K562 (cell line): ENCODE measurements around the gene PADI4. TPM values are rescaled to one million over a fixed set of nuclear protein-coding genes. Genes with fewer than 3 reads are reported as not detected.

ENCODE experiments used
- ATAC-seq: fragments of 200-7000 bp; cut with Tn5 transposase; 3 replicates; pipeline ENCODE4 v1.9.1; 2020; ENCODE audit warnings: moderate library complexity
- BruUV-seq: library from RNA; stranded (reverse); fragments of 400-500 nt; replicated peaks from 2 replicates; lab custom pipeline; 2021; lab: Mats Ljungman, UMichigan
- CTCF ChIA-PET: fragments of 300-600 bp; formaldehyde crosslinking; extraction: SDS; loops from one replicate; lab custom pipeline; 2021; ENCODE audit warnings: low intra/inter-chr PET ratio; lab: Yijun Ruan, JAX
- POLR2A ChIA-PET: fragments of 300-600, 350-650 bp; sonication (Branson Sonifier 250); formaldehyde crosslinking; extraction: SDS; loops from one replicate; lab custom pipeline; 2021; ENCODE audit warnings: antibody characterized with exemption, inconsistent platforms; lab: Yijun Ruan, JAX
- DNase-seq, 4 experiments: peaks; one replicate each; pipeline versions ENCODE4 v3.0.0 to v3.0.0-alpha.2; 2011 to 2018; ENCODE audit warnings: low spot score in 3 of 4, mixed read lengths in 3 of 4; ENCODE audit errors: extremely low read depth in 1 of 4
- FAIRE-seq: peaks from 2 replicates; lab custom pipeline; 2011; peaks lifted over from hg19 to GRCh38; lab: Jason Lieb, UNC
- H2AFZ ChIP-seq: 2 replicates; pipeline ENCODE4 v1.6.0; 2011; ENCODE audit warnings: low read depth, low read length, control low read depth, inconsistent platforms
- H3K27ac ChIP-seq: fragments of 200-600 bp; 3 replicates; pipeline ENCODE4 v1.8.0; 2011; ENCODE audit warnings: low read depth, mild to moderate bottlenecking, control low read depth, inconsistent platforms, low read length, moderate library complexity, mixed read lengths; ENCODE audit errors: extremely low read depth
- H3K27me3 ChIP-seq, 2 experiments: fragments of 300-600 bp in 1 of 2; 2 replicates in 1 of 2; 3 replicates in 1 of 2; pipeline versions ENCODE4 v1.6.0 to v1.8.0; 2011; ENCODE audit warnings: inconsistent platforms in 2 of 2, low read length in 2 of 2, mild to moderate bottlenecking in 1 of 2, mixed read lengths in 1 of 2, moderate library complexity in 1 of 2; ENCODE audit not compliant: control insufficient read depth in 2 of 2, insufficient read depth in 2 of 2
- H3K36me3 ChIP-seq: fragments of 300-600 bp; 3 replicates; pipeline ENCODE4 v1.8.0; 2011; ENCODE audit warnings: mild to moderate bottlenecking, low read length, inconsistent platforms; ENCODE audit not compliant: control insufficient read depth, insufficient read depth
- H3K4me1 ChIP-seq, 2 experiments: fragments of 200-600 bp in 1 of 2; replicated peaks in 1 of 2; 2 replicates in 1 of 2; 3 replicates in 1 of 2; pipeline versions ENCODE4 v1.5.1 to v1.8.0; 2011; ENCODE audit warnings: inconsistent platforms in 2 of 2, low read length in 2 of 2, mild to moderate bottlenecking in 1 of 2, mixed read lengths in 1 of 2, moderate library complexity in 1 of 2; ENCODE audit not compliant: control insufficient read depth in 2 of 2, insufficient read depth in 2 of 2
- H3K4me2 ChIP-seq: 2 replicates; pipeline ENCODE4 v1.6.1; 2011; ENCODE audit warnings: low read length, control low read depth, inconsistent platforms, mixed read lengths; ENCODE audit not compliant: insufficient read depth
- H3K4me3 ChIP-seq: fragments of 200-600 bp; sonication (generic), shearing (Covaris generic); 2 replicates; pipeline ENCODE4 v1.5.1; 2016; ENCODE audit warnings: control low read depth, inconsistent platforms
- H3K79me2 ChIP-seq: fragments of 200-600 bp; 3 replicates; pipeline ENCODE4 v1.8.0; 2011; ENCODE audit warnings: low read length, inconsistent platforms; ENCODE audit not compliant: control insufficient read depth, insufficient read depth
- H3K9ac ChIP-seq, 2 experiments: 2 replicates each; pipeline versions ENCODE4 v1.6.0 to v1.6.1; 2011; ENCODE audit warnings: low read depth in 2 of 2, low read length in 2 of 2, control low read depth in 1 of 2, inconsistent platforms in 1 of 2, mild to moderate bottlenecking in 1 of 2, mixed read lengths in 1 of 2; ENCODE audit not compliant: insufficient read depth in 1 of 2
- H3K9me1 ChIP-seq: one replicate; pipeline ENCODE4 v1.6.0; 2011; ENCODE audit warnings: inconsistent platforms, mild to moderate bottlenecking, low read length, moderate library complexity; ENCODE audit not compliant: control insufficient read depth, insufficient read depth
- H3K9me3 ChIP-seq: replicated peaks from 2 replicates; pipeline ENCODE4 v1.5.1; 2011; ENCODE audit warnings: low read depth, low read length, inconsistent platforms; ENCODE audit not compliant: control insufficient read depth, insufficient read depth
- H4K20me1 ChIP-seq: replicated peaks from 2 replicates; pipeline ENCODE4 v1.6.1; 2011; ENCODE audit warnings: low read length, inconsistent platforms, mixed read lengths; ENCODE audit not compliant: control insufficient read depth, insufficient read depth
- ETV1 ChIP-seq: fragments of 450-650 bp; conservative IDR thresholded peaks from 2 replicates; pipeline ENCODE4 v1.6.1; 2016; ENCODE audit warnings: missing genetic modification characterization, control low read depth, low read depth, missing compliant biosample characterization
- GTF3C2 ChIP-seq: IDR thresholded peaks from 3 replicates; pipeline ENCODE4 v1.6.1; 2011; ENCODE audit warnings: borderline replicate concordance, mild to moderate bottlenecking, moderate library complexity; ENCODE audit not compliant: insufficient read length; ENCODE audit errors: extremely low read depth
- IRF2 ChIP-seq: sonication (generic); formaldehyde crosslinking; IDR thresholded peaks from 2 replicates; pipeline ENCODE4 v1.8.1; 2022; ENCODE audit warnings: mild to moderate bottlenecking, missing genetic modification reagents
- KAT7 ChIP-seq: sonication (generic); formaldehyde crosslinking; IDR thresholded peaks from 2 replicates; pipeline ENCODE4 v1.8.0; 2022; ENCODE audit warnings: missing genetic modification reagents, mild to moderate bottlenecking, borderline replicate concordance
- NCOR1 ChIP-seq: fragments of 450-650 bp; IDR thresholded peaks from 2 replicates; pipeline ENCODE4 v1.6.1; 2016; ENCODE audit warnings: mild to moderate bottlenecking, moderate library complexity
- NFE2L1 ChIP-seq: fragments of 450-650 bp; IDR thresholded peaks from 2 replicates; pipeline ENCODE4 v1.6.1; 2016; ENCODE audit warnings: missing genetic modification characterization, low read depth, mild to moderate bottlenecking, missing compliant biosample characterization, moderate library complexity, borderline replicate concordance
- RUNX1 ChIP-seq: sonication (generic); IDR thresholded peaks from 2 replicates; pipeline ENCODE4 v1.6.1; 2016; ENCODE audit warnings: antibody characterized with exemption, low read depth
- SETDB1 ChIP-seq: IDR thresholded peaks from one replicate; pipeline ENCODE4 v1.6.1; 2012; ENCODE audit warnings: low read length, control low read depth, inconsistent platforms
- SNAPC5 ChIP-seq: fragments of 250-450 bp; sonication (Bioruptor Pico); IDR thresholded peaks from 2 replicates; pipeline ENCODE4 v1.8.0; 2021; ENCODE audit warnings: moderate library complexity, mild to moderate bottlenecking, inconsistent platforms
- SNIP1 ChIP-seq: fragments of 450-650 bp; IDR thresholded peaks from 2 replicates; pipeline ENCODE4 v1.7.1; 2017; ENCODE audit warnings: low read depth, mild to moderate bottlenecking
- SRF ChIP-seq, 2 experiments: fragments of 250-450, 450-650 bp in 1 of 2; sonication (Bioruptor Pico) in 1 of 2; sonication (generic) in 1 of 2; formaldehyde crosslinking; IDR thresholded peaks; 2 replicates each; pipeline versions ENCODE4 v1.5.0 to v1.5.1; 2020 to 2022; ENCODE audit warnings: mild to moderate bottlenecking in 1 of 2, missing genetic modification reagents in 1 of 2
- STAT5A ChIP-seq: IDR thresholded peaks from 2 replicates; pipeline ENCODE4 v1.6.1; 2012; ENCODE audit warnings: low read length, inconsistent platforms, borderline replicate concordance
- TAF15 ChIP-seq: fragments of 200-400 bp; formaldehyde crosslinking; IDR thresholded peaks from 2 replicates; pipeline ENCODE4 v1.6.1; 2017; ENCODE audit warnings: mild to moderate bottlenecking, low read depth, low read length, moderate library complexity
- ZBTB17 ChIP-seq: fragments of 450-650 bp; formaldehyde crosslinking; IDR thresholded peaks from 2 replicates; pipeline ENCODE4 v1.4.0; 2020; ENCODE audit warnings: mild to moderate bottlenecking
- ZNF280B ChIP-seq: fragments of 250-450 bp; sonication (Bioruptor Pico); IDR thresholded peaks from 2 replicates; pipeline ENCODE4 v1.5.1; 2021; ENCODE audit warnings: mild to moderate bottlenecking
- ZNF282 ChIP-seq: sonication (generic); formaldehyde crosslinking; IDR thresholded peaks from 2 replicates; pipeline ENCODE4 v1.8.1; 2023; ENCODE audit warnings: missing genetic modification reagents
- WGBS: fragments of 100-300 bp; shearing (Covaris generic); methylation state at CpG from one replicate; pipeline ENCODE4 v1.1.6; 2016; ENCODE audit warnings: low coverage, mixed read lengths; ENCODE audit not compliant: insufficient coverage; ENCODE audit errors: missing lambda C conversion rate; 5-methylcytosine and 5-hydroxymethylcytosine counted together
- in situ Hi-C: fragments of 300-500 bp; cut with MboI; formaldehyde crosslinking; loops from 4 replicates; pipeline ENCODE4 v1.15.0; 2018; ENCODE audit warnings: inconsistent platforms, mixed read lengths
- intact Hi-C: fragments of 100-400 bp; cut with micrococcal nuclease; formaldehyde crosslinking; loops from 2 replicates; pipeline ENCODE4 v1.14.2; 2022
- polyA plus RNA-seq, 8 experiments: library from polyadenylated mRNA; depleted of rRNA in 4 of 8; stranded (reverse) in 5 of 8; unstranded in 3 of 8; fragments of >200 nt; fragmentation: Nextera tagmentation in 2 of 8; fragmentation: Illumina TruSeq in 1 of 8; extraction: Ambion mirVana in 2 of 8; extraction: Trizol in 1 of 8; gene quantifications; 2 replicates each; pipeline versions ENCODE4 v1.2.1 to v1.2.3, GENCODE V29; 2011 to 2014; ENCODE audit warnings: inconsistent platforms in 1 of 8, missing spikeins in 1 of 8
- total RNA-seq, 7 experiments: library from RNA; depleted of rRNA in 6 of 7; stranded (reverse); fragments of >200 nt in 6 of 7; fragmentation: Illumina TruSeq in 2 of 7; extraction: Trizol in 2 of 7; gene quantifications; 2 replicates each; pipeline versions ENCODE4 v1.2.1 to v1.2.3, GENCODE V29; 2011 to 2021; ENCODE audit warnings: low replicate concordance in 1 of 7

PADI4 gene
- total and polyA plus RNA-seq, 9 of the 15 experiments (the other 6 are each of a cell fraction or from before 2014, with no cell fraction given) = 0.22 to 0.33 TPM; not detected in 7

- in situ Hi-C loops = no loop called here
- POLR2A ChIA-PET = interaction anchor here (0.6 to 1.8 kb wide), 5 partner anchors 10 to 321 kb away, joined by 3 to 6 read pairs (median 3); no protein-coding TSS in a partner anchor
- TF ChIP-seq ZNF282 (CRISPR knock-in tag) (no peak), NFE2L1 (tag) (no peak), ETV1 (no peak), SRF (CRISPR knock-in tag; IDR thresholded peaks at IDR 0.05) (no peak), SNIP1 (no peak), ZNF280B (no peak), TAF15 (no peak), KAT7 (no peak), SETDB1 (no peak), ZBTB17 (CRISPR knock-in tag) (no peak), STAT5A (no peak), NCOR1 (no peak), GTF3C2 (no peak), RUNX1 (no peak), SNAPC5 (CRISPR knock-in tag) (no peak), IRF2 (CRISPR knock-in tag) (no peak)
Observed at GRCh38 chr1:17270891-17271765, 36.9 kb upstream of the PADI4 start.

More at GRCh38 chr1:17270891-17271765, 36.9 kb upstream of the PADI4 start:
- no peak overlapping the region for H3K27ac ChIP-seq
- H3K9ac ChIP-seq = 0 out of 4 replicates have a peak overlapping the region, but pooled peaks of 1 of the 2 experiments have one; percentile 36
- no peak for DNase-seq
- no peak overlapping the region for H2AFZ ChIP-seq
- no peak for ATAC-seq
- 2% methylated on average over 23 of the region's 23 CpGs for WGBS
- peaks cover 5% of the 10 kb centered on the region for H3K9me1 ChIP-seq
- no peaks in the 10 kb centered on the region for H3K36me3 ChIP-seq
- H3K27me3 ChIP-seq = peaks cover 3 to 42% of the 10 kb centered on the region in 2 experiments; a peak in 3 of 5 replicates
- no peak overlapping the region for H3K4me2 ChIP-seq
- CTCF ChIA-PET = no interaction called here
- H3K4me1 ChIP-seq = no peaks in the 10 kb centered on the region
- H4K20me1 ChIP-seq = peaks cover 7% of the 10 kb centered on the region
- no peaks in the 10 kb centered on the region for H3K79me2 ChIP-seq
- intact Hi-C loops = no loop called here
- FAIRE-seq = no peak
- H3K9me3 ChIP-seq = no peaks in the 10 kb centered on the region
- no peak overlapping the region for H3K4me3 ChIP-seq
- no TSS peak for BruUV-seq
